Endodermal cell (in vitro differentiated cells): ENCODE results near the gene EFCAB3. TPM values are rescaled to one million over a fixed set of nuclear protein-coding genes. Genes with fewer than 3 reads are reported as not detected.

Experiments used
- DNase-seq: peaks from one replicate; pipeline ENCODE4 v3.0.0-alpha.2; 2017
- H3K27ac ChIP-seq: 2 replicates; pipeline ENCODE4 v1.5.1; 2013; ENCODE audit warnings: mild to moderate bottlenecking, low read depth, low read length, moderate library complexity
- H3K27me3 ChIP-seq: 2 replicates; pipeline ENCODE4 v1.6.1; 2013; ENCODE audit warnings: mild to moderate bottlenecking, low read length, moderate library complexity; ENCODE audit not compliant: insufficient read depth, control insufficient read depth, poor library complexity, severe bottlenecking
- H3K36me3 ChIP-seq: 2 replicates; pipeline ENCODE4 v1.7.0; 2013; ENCODE audit warnings: mild to moderate bottlenecking, low read length, moderate library complexity; ENCODE audit not compliant: control insufficient read depth, insufficient read depth
- H3K4me1 ChIP-seq: one replicate; pipeline ENCODE4 v1.7.0; 2013; ENCODE audit warnings: low read length; ENCODE audit not compliant: control insufficient read depth, insufficient read depth
- H3K4me3 ChIP-seq: 2 replicates; pipeline ENCODE4 v1.5.1; 2013; ENCODE audit warnings: mild to moderate bottlenecking, low read length, moderate library complexity
- H3K9ac ChIP-seq: 2 replicates; pipeline ENCODE4 v1.6.1; 2013; ENCODE audit warnings: mild to moderate bottlenecking, low read length, moderate library complexity; ENCODE audit not compliant: poor library complexity, severe bottlenecking; ENCODE audit errors: extremely low read depth
- H3K9me3 ChIP-seq: 2 replicates; pipeline ENCODE4 v1.6.1; 2013; ENCODE audit warnings: mild to moderate bottlenecking, low read length, moderate library complexity; ENCODE audit not compliant: control insufficient read depth
- H3K27ac Mint-ChIP-seq: 2 replicates; pipeline ENCODE4 v1.8.0; 2020; ENCODE audit warnings: mixed read lengths
- H3K27me3 Mint-ChIP-seq: 2 replicates; pipeline ENCODE4 v1.8.0; 2021; ENCODE audit warnings: mild to moderate bottlenecking, mixed read lengths; ENCODE audit not compliant: insufficient read depth
- H3K36me3 Mint-ChIP-seq: 2 replicates; pipeline ENCODE4 v1.8.0; 2020; ENCODE audit warnings: low read depth, mixed read lengths
- H3K4me1 Mint-ChIP-seq: 2 replicates; pipeline ENCODE4 v1.8.0; 2020; ENCODE audit warnings: mixed read lengths
- H3K4me3 Mint-ChIP-seq: 2 replicates; pipeline ENCODE4 v1.8.0; 2020; ENCODE audit warnings: mild to moderate bottlenecking, moderate library complexity, mixed read lengths
- H3K9me3 Mint-ChIP-seq: 2 replicates; pipeline ENCODE4 v1.8.0; 2020; ENCODE audit warnings: mild to moderate bottlenecking, mixed read lengths
- WGBS, 2 experiments: methylation state at CpG; one replicate each; pipeline versions ENCODE4 v1.1.5 to v1.1.7; 2013; ENCODE audit warnings: missing lambda C conversion rate in 2 of 2, mixed read lengths in 1 of 2; ENCODE audit not compliant: insufficient coverage in 1 of 2, insufficient read length in 1 of 2; 5-methylcytosine and 5-hydroxymethylcytosine counted together
- total RNA-seq, 2 donors: library from RNA; stranded (reverse); fragmentation: NEBNext Ultra II Directional in 1 of 2; extraction: Animal tissue kit (Norgen Biotek cat#: 25700) in 1 of 2; gene quantifications; 2 replicates in 1 of 2; 3 replicates in 1 of 2; pipeline ENCODE4 v1.2.1, GENCODE V29; 2021
- TF ChIP-seq, protein P1 (sequence below): fragments of 200-600 bp; sonication (generic); conservative IDR thresholded peaks from 2 replicates; pipeline ENCODE4 v1.5.0; 2021; ENCODE audit warnings: antibody characterized with exemption, mild to moderate bottlenecking

The EFCAB3 gene
- total RNA-seq, 2 donors from 2014 or later = not detected

DNA sequence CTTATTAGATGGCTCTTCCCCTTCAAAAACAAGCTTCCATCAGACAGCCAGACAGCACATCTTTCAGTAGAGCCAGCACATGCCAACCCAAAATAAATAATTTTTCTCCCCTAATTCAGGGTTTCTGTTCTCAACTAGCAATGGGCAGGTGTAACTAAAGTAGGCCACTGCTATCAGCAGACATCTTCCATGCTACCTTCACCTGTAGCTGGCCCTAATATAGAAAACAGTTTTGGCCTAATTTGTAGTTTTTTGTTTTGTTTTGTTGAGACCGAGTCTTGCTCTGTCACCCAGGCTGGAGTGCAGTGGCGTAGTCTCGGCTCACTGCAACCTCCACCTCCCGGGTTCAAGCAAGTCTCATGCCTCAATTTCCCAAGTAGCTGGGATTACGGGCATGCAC, 29.2 kb upstream of the EFCAB3 start:
- H3K27ac Mint-ChIP-seq = no peak overlapping the region
- 83 to 87% methylated on average over 4 to 5 of the region's 5 CpGs for WGBS, 2 experiments

DNA sequence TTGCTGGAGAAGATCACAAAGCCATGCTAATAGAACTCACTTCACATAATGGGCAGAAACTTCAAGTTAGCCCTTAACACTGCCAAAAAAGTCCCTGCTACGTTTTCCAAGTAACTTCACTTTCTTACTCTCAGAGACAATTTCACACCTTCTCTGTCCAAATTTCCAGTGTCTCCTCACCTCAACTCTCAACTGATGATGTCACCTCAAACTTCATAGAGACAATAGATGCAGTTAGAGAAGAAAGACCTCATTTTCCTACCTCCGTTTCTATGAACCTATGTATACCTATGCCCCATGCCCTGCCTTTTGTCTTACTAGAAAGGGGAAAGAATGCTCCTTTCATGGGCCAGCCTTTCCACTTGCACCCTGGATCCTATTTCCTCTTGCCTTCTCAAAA, 14.2 kb upstream of the EFCAB3 start:
- Mint-ChIP-seq H3K9me3 (no peaks in the 10 kb centered on the region), H3K4me3 (no peak overlapping the region), H3K4me1 (no peaks in the 10 kb centered on the region), H3K27ac (no peak overlapping the region), H3K36me3 (no peaks in the 10 kb centered on the region), H3K27me3 (no peaks in the 10 kb centered on the region)
- Histone ChIP-seq H3K9me3 (no peaks in the 10 kb centered on the region), H3K27ac (no peak overlapping the region), H3K36me3 (no peaks in the 10 kb centered on the region), H3K9ac (no peak overlapping the region), H3K27me3 (no peaks in the 10 kb centered on the region), H3K4me3 (no peak overlapping the region), H3K4me1 (no peaks in the 10 kb centered on the region)
- TF ChIP-seq, protein P1, sequence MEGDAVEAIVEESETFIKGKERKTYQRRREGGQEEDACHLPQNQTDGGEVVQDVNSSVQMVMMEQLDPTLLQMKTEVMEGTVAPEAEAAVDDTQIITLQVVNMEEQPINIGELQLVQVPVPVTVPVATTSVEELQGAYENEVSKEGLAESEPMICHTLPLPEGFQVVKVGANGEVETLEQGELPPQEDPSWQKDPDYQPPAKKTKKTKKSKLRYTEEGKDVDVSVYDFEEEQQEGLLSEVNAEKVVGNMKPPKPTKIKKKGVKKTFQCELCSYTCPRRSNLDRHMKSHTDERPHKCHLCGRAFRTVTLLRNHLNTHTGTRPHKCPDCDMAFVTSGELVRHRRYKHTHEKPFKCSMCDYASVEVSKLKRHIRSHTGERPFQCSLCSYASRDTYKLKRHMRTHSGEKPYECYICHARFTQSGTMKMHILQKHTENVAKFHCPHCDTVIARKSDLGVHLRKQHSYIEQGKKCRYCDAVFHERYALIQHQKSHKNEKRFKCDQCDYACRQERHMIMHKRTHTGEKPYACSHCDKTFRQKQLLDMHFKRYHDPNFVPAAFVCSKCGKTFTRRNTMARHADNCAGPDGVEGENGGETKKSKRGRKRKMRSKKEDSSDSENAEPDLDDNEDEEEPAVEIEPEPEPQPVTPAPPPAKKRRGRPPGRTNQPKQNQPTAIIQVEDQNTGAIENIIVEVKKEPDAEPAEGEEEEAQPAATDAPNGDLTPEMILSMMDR = no peak
- DNase-seq = no peak
- WGBS, 2 experiments = 83 to 95% methylated on average over 1 to 2 of the region's 2 CpGs

More for the DNA sequence above, 29.2 kb upstream of the EFCAB3 start:
- Histone ChIP-seq H3K9ac (no peak overlapping the region), H3K27ac (no peak overlapping the region), H3K4me3 (no peak overlapping the region), H3K9me3 (no peaks in the 10 kb centered on the region), H3K4me1 (no peaks in the 10 kb centered on the region), H3K27me3 (no peaks in the 10 kb centered on the region), H3K36me3 (no peaks in the 10 kb centered on the region)
- H3K4me3 Mint-ChIP-seq = no peak overlapping the region
- H3K4me1 Mint-ChIP-seq = no peaks in the 10 kb centered on the region
- H3K9me3 Mint-ChIP-seq = no peaks in the 10 kb centered on the region
- TF ChIP-seq, protein P1 = no peak
- DNase-seq = no peak
- H3K36me3 Mint-ChIP-seq = no peaks in the 10 kb centered on the region
- peaks cover 21% of the 10 kb centered on the region for H3K27me3 Mint-ChIP-seq

DNA sequence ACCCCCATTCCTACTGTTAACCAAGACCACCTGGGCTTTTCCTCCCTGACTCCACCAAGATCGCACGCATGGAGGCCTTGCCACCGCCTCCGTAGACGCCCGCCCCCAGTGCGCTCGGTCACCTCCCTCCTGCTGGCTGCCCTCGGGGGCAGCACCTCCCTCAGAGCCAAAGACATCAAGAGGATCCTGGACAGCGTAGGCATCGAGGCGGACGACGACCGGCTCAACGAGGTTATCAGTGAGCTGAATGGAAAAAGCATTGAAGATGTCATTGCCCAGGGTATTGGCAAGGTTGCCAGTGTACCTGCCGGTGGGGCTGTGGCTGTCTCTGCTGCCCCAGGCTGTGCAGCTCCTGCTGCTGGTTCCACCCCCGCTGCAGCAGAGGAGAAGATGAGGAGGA, 1.2 kb downstream of the EFCAB3 start:
- DNase-seq = no peak
- Histone ChIP-seq H3K36me3 (no peaks in the 10 kb centered on the region), H3K9ac (no peak overlapping the region), H3K27me3 (peaks cover 8% of the 10 kb centered on the region), H3K4me1 (no peaks in the 10 kb centered on the region), H3K27ac (no peak overlapping the region), H3K9me3 (no peaks in the 10 kb centered on the region), H3K4me3 (no peak overlapping the region)
- Mint-ChIP-seq H3K27ac (no peak overlapping the region), H3K4me1 (no peaks in the 10 kb centered on the region), H3K4me3 (no peak overlapping the region), H3K36me3 (no peaks in the 10 kb centered on the region), H3K9me3 (no peaks in the 10 kb centered on the region), H3K27me3 (peaks cover 4% of the 10 kb centered on the region)
- TF ChIP-seq, protein P1 = no peak
- 92 to 96% methylated on average over 9 to 18 of the region's 18 CpGs for WGBS, 2 experiments
